ENCODE data around the gene NEK1.
A peak's percentile ranks its signal among the peaks of the same experiment; 100 is the strongest.

The NEK1 gene

DNA sequence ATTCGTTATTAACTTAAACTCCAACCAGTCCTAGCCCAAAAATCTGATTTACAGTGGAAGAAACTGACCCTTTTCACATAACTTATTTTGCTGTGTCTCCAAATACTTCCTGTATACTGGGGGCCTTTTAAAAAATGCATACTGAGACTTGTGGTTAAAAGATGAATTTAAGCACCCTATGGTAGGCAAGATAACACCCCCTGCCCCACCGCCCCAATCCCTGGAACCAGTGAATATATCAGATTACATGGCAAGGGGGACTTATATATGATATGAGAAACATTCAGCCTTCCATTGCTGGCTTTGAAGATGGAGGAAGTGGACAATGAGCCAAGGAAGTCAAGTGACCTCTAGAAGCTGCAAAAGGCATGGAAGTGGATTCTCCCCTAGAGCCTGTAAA lies 4.9 kb upstream of the NEK1 start:
- peaks cover 2% of the 10 kb centered on the region for H3K4me1 ChIP-seq (ENCODE audit: control insufficient read depth, low read depth, low read length)
- H4K8ac ChIP-seq (ENCODE audit: low read depth, low read length): no peak overlapping the region
- no peak overlapping the region for H2BK120ac ChIP-seq (ENCODE audit: low read depth, low read length)
- H3K4me3 ChIP-seq (ENCODE audit: low read length): no peak overlapping the region
- H3K36me3 ChIP-seq (ENCODE audit: control insufficient read depth, insufficient read depth, low read length): no peaks in the 10 kb centered on the region
- no peaks in the 10 kb centered on the region for H3K27me3 ChIP-seq (ENCODE audit: insufficient read depth, low read length, poor library complexity)
- no peak overlapping the region for H4K5ac ChIP-seq (ENCODE audit: low read length)
- no peak for DNase-seq
- H3K4ac ChIP-seq (ENCODE audit: low read depth, low read length): no peak overlapping the region
- no peak overlapping the region for H3K4me2 ChIP-seq (ENCODE audit: low read length)
- H2AK5ac ChIP-seq (ENCODE audit: low read length): no peak overlapping the region
- H3K79me1 ChIP-seq (ENCODE audit: low read length): peaks cover 4% of the 10 kb centered on the region
- no peak overlapping the region for H2BK15ac ChIP-seq (replicated peaks; ENCODE audit: low read depth)
- peaks cover 12% of the 10 kb centered on the region for H3K79me2 ChIP-seq (ENCODE audit: control insufficient read depth, insufficient read depth, low read length)
- no peak overlapping the region for H3K18ac ChIP-seq (ENCODE audit: low read length)
- H3K27ac ChIP-seq (ENCODE audit: low read depth, low read length): no peak overlapping the region
- WGBS (ENCODE audit: extremely low coverage, insufficient coverage, low lambda C conversion rate): no CpG with 5 or more reads among the region's 2 CpGs
- no peak overlapping the region for H3K56ac ChIP-seq (ENCODE audit: low read length)
- H3K9ac ChIP-seq (ENCODE audit: low read length): no peak overlapping the region
- no peak overlapping the region for H2BK5ac ChIP-seq (ENCODE audit: low read length)
- H3K23ac ChIP-seq (ENCODE audit: low read length): no peak overlapping the region

DNA sequence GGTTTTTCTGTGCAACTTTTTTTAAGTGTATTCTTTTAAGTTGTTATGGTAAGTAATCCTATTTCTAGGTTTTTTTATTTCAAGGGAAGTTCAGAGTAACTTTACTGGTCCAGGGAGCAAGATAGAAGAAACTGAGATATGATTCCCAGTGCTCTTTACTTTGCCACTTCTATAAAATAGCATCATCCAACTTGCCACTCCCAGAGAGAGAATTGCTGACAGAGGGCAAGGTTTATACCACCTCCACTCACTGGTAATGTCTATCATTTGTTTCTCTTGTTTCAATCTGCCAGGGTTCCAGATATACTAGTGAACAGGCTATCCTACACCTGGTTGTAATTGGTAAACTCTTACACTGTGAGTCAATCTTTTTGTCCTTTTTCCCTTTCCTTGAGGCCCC lies 4.5 kb upstream of the NEK1 start:
- Histone ChIP-seq H4K5ac (ENCODE audit: low read length) (no peak overlapping the region), H3K4ac (ENCODE audit: low read depth, low read length) (no peak overlapping the region), H3K4me3 (ENCODE audit: low read length) (no peak overlapping the region), H3K9ac (ENCODE audit: low read length) (no peak overlapping the region), H3K4me1 (ENCODE audit: control insufficient read depth, low read depth, low read length) (peaks cover under 1% of the 10 kb centered on the region), H2BK15ac (replicated peaks; ENCODE audit: low read depth) (no peak overlapping the region), H3K23ac (ENCODE audit: low read length) (no peak overlapping the region), H4K8ac (ENCODE audit: low read depth, low read length) (no peak overlapping the region), H3K56ac (ENCODE audit: low read length) (no peak overlapping the region), H3K4me2 (ENCODE audit: low read length) (no peak overlapping the region), H3K18ac (ENCODE audit: low read length) (no peak overlapping the region), H3K27me3 (ENCODE audit: insufficient read depth, low read length, poor library complexity) (no peaks in the 10 kb centered on the region), H3K79me1 (ENCODE audit: low read length) (peaks cover 2% of the 10 kb centered on the region), H2BK120ac (ENCODE audit: low read depth, low read length) (no peak overlapping the region), H2BK5ac (ENCODE audit: low read length) (no peak overlapping the region), H2AK5ac (ENCODE audit: low read length) (no peak overlapping the region), H3K79me2 (ENCODE audit: control insufficient read depth, insufficient read depth, low read length) (peaks cover 11% of the 10 kb centered on the region), H3K36me3 (ENCODE audit: control insufficient read depth, insufficient read depth, low read length) (no peaks in the 10 kb centered on the region), H3K27ac (ENCODE audit: low read depth, low read length) (no peak overlapping the region)
- DNase-seq: no peak

DNA sequence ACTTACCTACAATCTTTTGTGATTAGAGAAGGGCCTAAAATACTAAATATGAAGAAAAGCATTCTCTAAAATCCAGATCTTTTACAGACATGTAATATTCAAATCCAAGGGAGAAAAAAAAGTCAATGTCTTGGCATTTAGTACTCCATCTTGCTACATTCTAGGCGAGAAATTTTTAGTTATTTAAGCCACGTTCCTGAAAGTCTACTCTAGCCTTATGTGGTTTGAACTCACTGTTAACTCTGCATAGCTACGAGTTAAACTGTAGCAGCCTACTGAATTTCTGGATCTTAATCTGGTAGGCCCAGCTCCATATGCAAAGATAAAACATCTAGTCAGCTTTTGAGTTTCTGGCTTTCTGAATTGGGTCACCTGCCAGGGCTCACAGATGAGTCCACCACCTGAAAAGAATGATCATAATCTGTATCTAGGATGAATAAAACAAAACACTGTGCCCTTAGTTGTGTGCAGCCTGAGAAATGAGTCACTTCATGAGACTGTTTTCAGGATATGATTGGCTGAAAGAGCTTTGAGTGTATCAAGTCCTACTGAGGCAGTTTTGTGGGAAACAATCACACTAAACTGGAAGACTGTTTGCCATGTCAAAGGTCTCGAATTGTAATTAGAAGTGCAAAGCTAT lies 3.2 kb upstream of the NEK1 start:
- WGBS (ENCODE audit: extremely low coverage, insufficient coverage, low lambda C conversion rate): no CpG with 5 or more reads among the region's 4 CpGs
- no peaks in the 10 kb centered on the region for H3K79me1 ChIP-seq (ENCODE audit: low read length)
- no peaks in the 10 kb centered on the region for H3K36me3 ChIP-seq (ENCODE audit: control insufficient read depth, insufficient read depth, low read length)
- no peak overlapping the region for H4K5ac ChIP-seq (ENCODE audit: low read length)
- no peak overlapping the region for H3K9ac ChIP-seq (ENCODE audit: low read length)
- no peak overlapping the region for H2BK15ac ChIP-seq (replicated peaks; ENCODE audit: low read depth)
- DNase-seq: no peak
- peaks cover 3% of the 10 kb centered on the region for H3K79me2 ChIP-seq (ENCODE audit: control insufficient read depth, insufficient read depth, low read length)
- H4K8ac ChIP-seq (ENCODE audit: low read depth, low read length): no peak overlapping the region
- H3K4me2 ChIP-seq (ENCODE audit: low read length): no peak overlapping the region
- H3K56ac ChIP-seq (ENCODE audit: low read length): no peak overlapping the region
- H2BK120ac ChIP-seq (ENCODE audit: low read depth, low read length): no peak overlapping the region
- no peak overlapping the region for H3K4me3 ChIP-seq (ENCODE audit: low read length)
- no peak overlapping the region for H3K27ac ChIP-seq (ENCODE audit: low read depth, low read length)
- no peak overlapping the region for H3K23ac ChIP-seq (ENCODE audit: low read length)
- H3K4me1 ChIP-seq (ENCODE audit: control insufficient read depth, low read depth, low read length): no peaks in the 10 kb centered on the region
- no peak overlapping the region for H2AK5ac ChIP-seq (ENCODE audit: low read length)
- H2BK5ac ChIP-seq (ENCODE audit: low read length): no peak overlapping the region
- no peaks in the 10 kb centered on the region for H3K27me3 ChIP-seq (ENCODE audit: insufficient read depth, low read length, poor library complexity)
- H3K4ac ChIP-seq (ENCODE audit: low read depth, low read length): no peak overlapping the region
- no peak overlapping the region for H3K18ac ChIP-seq (ENCODE audit: low read length)

DNA sequence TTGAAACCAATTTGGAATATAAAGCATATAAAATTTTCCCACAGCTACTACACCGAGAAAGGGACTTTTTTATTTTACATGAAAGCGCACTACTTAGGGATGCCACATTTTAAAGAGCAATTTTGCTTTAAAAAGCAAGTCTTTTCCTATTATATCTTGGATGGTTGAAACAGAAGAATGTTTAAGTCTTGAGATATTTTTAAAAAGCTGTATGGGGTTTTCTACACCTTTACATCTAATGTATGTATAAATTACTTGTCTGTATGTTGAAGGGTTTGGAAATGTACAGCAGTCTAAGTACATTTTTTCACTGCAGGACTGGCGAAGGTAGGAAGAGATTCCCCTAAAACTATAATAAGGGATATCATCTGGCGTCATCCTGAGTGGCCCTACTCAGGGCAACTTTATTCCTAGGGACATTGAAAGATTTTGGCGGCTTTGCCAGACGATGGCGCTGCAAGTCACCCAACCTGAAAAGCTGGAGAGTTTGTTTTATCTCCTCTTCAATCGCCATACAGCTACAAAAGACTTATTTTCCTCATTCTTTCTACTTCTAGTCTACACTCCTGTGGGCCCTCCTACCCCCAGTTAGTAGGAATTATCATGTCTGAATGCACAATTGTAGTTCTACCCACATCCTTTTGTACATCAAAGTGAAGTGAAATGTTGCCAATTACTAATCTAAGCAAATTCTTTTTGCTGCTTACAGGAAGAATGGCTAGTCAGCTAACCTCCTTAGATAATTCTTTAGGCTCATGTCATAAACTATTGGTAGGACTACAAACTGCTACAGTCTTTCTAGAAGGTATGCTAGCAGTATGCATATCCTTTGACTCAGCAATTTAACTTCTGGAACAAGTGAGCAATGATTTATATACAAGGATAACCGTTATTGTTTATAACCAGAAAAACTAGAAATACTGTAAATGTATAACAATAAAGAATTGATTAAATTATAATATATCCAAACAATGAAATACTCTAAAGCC lies 782 bp upstream of the NEK1 start:
- H3K79me1 ChIP-seq (ENCODE audit: low read length): no peaks in the 10 kb centered on the region
- WGBS (ENCODE audit: extremely low coverage, insufficient coverage, low lambda C conversion rate): no CpG with 5 or more reads among the region's 9 CpGs
- H3K27ac ChIP-seq (ENCODE audit: low read depth, low read length): no peak overlapping the region
- H3K36me3 ChIP-seq (ENCODE audit: control insufficient read depth, insufficient read depth, low read length): no peaks in the 10 kb centered on the region
- no peak overlapping the region for H2BK5ac ChIP-seq (ENCODE audit: low read length)
- peak overlapping the region; percentile 29 for H3K4me2 ChIP-seq (ENCODE audit: low read length)
- peak overlapping the region; percentile 59 for H3K9ac ChIP-seq (ENCODE audit: low read length)
- DNase-seq: peak; percentile 92
- no peaks in the 10 kb centered on the region for H3K27me3 ChIP-seq (ENCODE audit: insufficient read depth, low read length, poor library complexity)
- H2AK5ac ChIP-seq (ENCODE audit: low read length): no peak overlapping the region
- H2BK15ac ChIP-seq (replicated peaks; ENCODE audit: low read depth): no peak overlapping the region
- H3K23ac ChIP-seq (ENCODE audit: low read length): no peak overlapping the region
- peak overlapping the region; percentile 79 for H3K56ac ChIP-seq (ENCODE audit: low read length)
- no peaks in the 10 kb centered on the region for H3K4me1 ChIP-seq (ENCODE audit: control insufficient read depth, low read depth, low read length)
- peaks cover 3% of the 10 kb centered on the region for H3K79me2 ChIP-seq (ENCODE audit: control insufficient read depth, insufficient read depth, low read length)
- no peak overlapping the region for H2BK120ac ChIP-seq (ENCODE audit: low read depth, low read length)
- peak overlapping the region; percentile 35 for H3K4me3 ChIP-seq (ENCODE audit: low read length)
- no peak overlapping the region for H3K4ac ChIP-seq (ENCODE audit: low read depth, low read length)
- peak overlapping the region; percentile 56 for H4K8ac ChIP-seq (ENCODE audit: low read depth, low read length)
- no peak overlapping the region for H3K18ac ChIP-seq (ENCODE audit: low read length)
- H4K5ac ChIP-seq (ENCODE audit: low read length): no peak overlapping the region

DNA sequence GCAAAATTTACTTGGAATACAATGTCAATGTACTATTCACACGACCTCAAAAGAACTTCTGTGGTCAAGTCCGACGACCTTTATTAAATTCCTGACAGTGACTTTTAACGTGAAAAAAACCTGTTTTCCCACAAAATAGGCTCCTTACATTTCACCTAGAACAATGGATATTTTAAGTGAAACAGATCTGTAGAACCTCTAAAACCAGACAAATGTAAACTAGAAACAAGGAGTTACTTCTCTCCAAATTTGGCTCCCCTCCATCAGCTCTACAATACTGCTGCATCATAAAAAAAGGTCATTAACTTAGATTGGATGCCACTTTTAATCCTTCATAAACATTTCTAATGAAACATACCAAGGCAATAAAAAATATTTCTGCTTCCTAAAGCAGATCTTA lies 1.2 kb downstream of the NEK1 start:
- no peak for DNase-seq
- H3K4me2 ChIP-seq (ENCODE audit: low read length): no peak overlapping the region
- H3K27ac ChIP-seq (ENCODE audit: low read depth, low read length): no peak overlapping the region
- H3K4me3 ChIP-seq (ENCODE audit: low read length): no peak overlapping the region
- no peak overlapping the region for H3K23ac ChIP-seq (ENCODE audit: low read length)
- no peak overlapping the region for H2BK15ac ChIP-seq (replicated peaks; ENCODE audit: low read depth)
- no peak overlapping the region for H4K5ac ChIP-seq (ENCODE audit: low read length)
- H3K36me3 ChIP-seq (ENCODE audit: control insufficient read depth, insufficient read depth, low read length): no peaks in the 10 kb centered on the region
- no peak overlapping the region for H3K4ac ChIP-seq (ENCODE audit: low read depth, low read length)
- H3K79me2 ChIP-seq (ENCODE audit: control insufficient read depth, insufficient read depth, low read length): peaks cover 3% of the 10 kb centered on the region
- H2AK5ac ChIP-seq (ENCODE audit: low read length): no peak overlapping the region
- no peak overlapping the region for H4K8ac ChIP-seq (ENCODE audit: low read depth, low read length)
- no peak overlapping the region for H2BK120ac ChIP-seq (ENCODE audit: low read depth, low read length)
- no peak overlapping the region for H3K56ac ChIP-seq (ENCODE audit: low read length)
- WGBS (ENCODE audit: extremely low coverage, insufficient coverage, low lambda C conversion rate): no CpG with 5 or more reads among the region's 4 CpGs
- no peak overlapping the region for H3K9ac ChIP-seq (ENCODE audit: low read length)
- H2BK5ac ChIP-seq (ENCODE audit: low read length): no peak overlapping the region
- peaks cover 2% of the 10 kb centered on the region for H3K79me1 ChIP-seq (ENCODE audit: low read length)
- no peaks in the 10 kb centered on the region for H3K27me3 ChIP-seq (ENCODE audit: insufficient read depth, low read length, poor library complexity)
- no peaks in the 10 kb centered on the region for H3K4me1 ChIP-seq (ENCODE audit: control insufficient read depth, low read depth, low read length)
- H3K18ac ChIP-seq (ENCODE audit: low read length): no peak overlapping the region
